ENCODE data around the gene TMEM131.

The TMEM131 gene

DNA sequence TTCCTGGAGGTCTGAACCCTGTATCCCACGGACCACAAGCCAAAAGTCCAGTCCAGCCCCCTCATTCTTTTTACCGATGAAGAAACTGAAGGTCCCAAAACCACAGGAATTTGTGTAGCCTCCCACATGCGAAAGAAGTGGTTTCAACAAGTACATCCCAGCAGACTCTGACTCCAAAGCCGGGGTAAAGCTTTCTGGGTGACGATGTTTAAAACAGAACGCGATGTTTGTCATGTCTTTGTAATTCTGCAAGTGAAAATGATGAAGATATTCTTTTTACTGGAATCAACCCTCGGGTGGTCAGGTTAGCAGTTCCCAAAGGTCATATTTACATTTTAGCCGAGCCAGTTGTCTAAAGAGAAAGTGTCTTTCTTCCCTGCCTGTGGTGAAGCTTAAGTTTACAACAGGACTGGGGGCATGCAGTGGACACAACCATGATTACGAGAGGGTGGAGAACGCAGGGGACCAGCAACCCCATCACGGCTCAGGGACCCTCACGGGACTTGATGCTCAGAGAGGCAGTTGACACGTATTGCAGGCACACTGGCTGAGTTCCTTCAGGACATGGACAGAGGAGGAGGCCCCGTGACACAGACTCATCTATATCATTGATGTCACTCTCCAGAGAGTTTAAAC lies 17.8 kb upstream of the TMEM131 start:
- Histone ChIP-seq H3K79me2 (ENCODE audit: control insufficient read depth, insufficient read depth, low read length, poor library complexity) (no peaks in the 10 kb centered on the region), H3K27ac (ENCODE audit: low read depth, low read length) (no peak overlapping the region), H3K36me3 (ENCODE audit: control insufficient read depth in 1 of 2, insufficient read depth in 2 of 2, low read length in 2 of 2) (no peaks in the 10 kb centered on the region), H3K27me3 (ENCODE audit: insufficient read depth, low read length) (no peaks in the 10 kb centered on the region), H2AFZ (ENCODE audit: insufficient read depth, low read length, poor library complexity) (no peak overlapping the region), H3K18ac (ENCODE audit: low read length) (no peak overlapping the region), H4K91ac (ENCODE audit: low read depth, low read length) (no peak overlapping the region), H3K4me2 (ENCODE audit: low read length) (no peak overlapping the region), H2BK120ac (ENCODE audit: insufficient read depth, low read length, poor library complexity) (no peak overlapping the region), H2BK5ac (ENCODE audit: low read depth, low read length, poor library complexity) (no peak overlapping the region), H3K4me1 (ENCODE audit: control insufficient read depth in 1 of 2, insufficient read depth in 2 of 2, low read length in 2 of 2) (peaks cover 0 to 2% of the 10 kb centered on the region in 2 experiments), H4K8ac (ENCODE audit: low read depth, low read length) (no peak overlapping the region), H3K23ac (ENCODE audit: low read length) (no peak overlapping the region), H3K4ac (ENCODE audit: low read depth, low read length) (no peak overlapping the region), H2AK5ac (ENCODE audit: low read length) (no peak overlapping the region), H3K4me3 (ENCODE audit: low read depth, low read length) (no peak overlapping the region), H3K14ac (ENCODE audit: low read length) (no peak overlapping the region), H3K9ac (ENCODE audit: low read length) (no peak overlapping the region), H4K12ac (ENCODE audit: low read depth, low read length) (no peak overlapping the region), H3K9me3 (ENCODE audit: insufficient read depth, low read depth, low read length) (no peaks in the 10 kb centered on the region), H2BK12ac (ENCODE audit: low read length) (no peak overlapping the region), H3K79me1 (ENCODE audit: low read length) (no peaks in the 10 kb centered on the region)
- DNase-seq = no peak
- WGBS (ENCODE audit: extremely low coverage, insufficient coverage, insufficient read length) = no CpG with 5 or more reads among the region's 15 CpGs

DNA sequence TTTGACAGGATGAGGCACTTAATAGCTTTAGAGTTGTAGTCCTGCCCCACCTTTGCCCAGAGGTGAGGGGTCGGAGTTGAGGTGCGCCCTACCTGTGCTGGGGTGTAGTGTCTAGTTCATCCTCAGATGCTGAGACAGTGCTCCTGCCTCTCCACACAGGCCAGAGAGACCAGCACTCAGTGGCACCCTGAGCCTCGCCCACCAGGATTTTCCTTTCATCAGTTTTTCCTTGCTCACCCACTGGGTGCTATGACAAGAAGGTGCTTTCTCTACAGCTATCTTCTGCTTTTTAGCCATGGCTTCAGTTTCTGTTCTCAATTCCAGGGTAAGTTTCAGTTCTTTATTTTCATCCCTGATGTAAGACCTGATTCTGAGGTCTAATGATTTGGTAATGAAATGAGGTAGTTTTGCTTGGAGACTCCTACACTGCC lies 16.8 kb upstream of the TMEM131 start:
- Histone ChIP-seq H3K79me1 (ENCODE audit: low read length) (no peaks in the 10 kb centered on the region), H2AK5ac (ENCODE audit: low read length) (no peak overlapping the region), H3K9me3 (ENCODE audit: insufficient read depth, low read depth, low read length) (no peaks in the 10 kb centered on the region), H3K4me1 (ENCODE audit: control insufficient read depth in 1 of 2, insufficient read depth in 2 of 2, low read length in 2 of 2) (peaks cover 0 to 2% of the 10 kb centered on the region in 2 experiments), H3K23ac (ENCODE audit: low read length) (no peak overlapping the region), H2AFZ (ENCODE audit: insufficient read depth, low read length, poor library complexity) (no peak overlapping the region), H3K4me2 (ENCODE audit: low read length) (no peak overlapping the region), H3K4ac (ENCODE audit: low read depth, low read length) (no peak overlapping the region), H3K27ac (ENCODE audit: low read depth, low read length) (no peak overlapping the region), H3K14ac (ENCODE audit: low read length) (no peak overlapping the region), H2BK12ac (ENCODE audit: low read length) (no peak overlapping the region), H4K12ac (ENCODE audit: low read depth, low read length) (no peak overlapping the region), H3K79me2 (ENCODE audit: control insufficient read depth, insufficient read depth, low read length, poor library complexity) (no peaks in the 10 kb centered on the region), H3K9ac (ENCODE audit: low read length) (no peak overlapping the region), H3K36me3 (ENCODE audit: control insufficient read depth in 1 of 2, insufficient read depth in 2 of 2, low read length in 2 of 2) (no peaks in the 10 kb centered on the region), H3K4me3 (ENCODE audit: low read depth, low read length) (no peak overlapping the region), H2BK5ac (ENCODE audit: low read depth, low read length, poor library complexity) (no peak overlapping the region), H4K8ac (ENCODE audit: low read depth, low read length) (no peak overlapping the region), H3K18ac (ENCODE audit: low read length) (no peak overlapping the region), H4K91ac (ENCODE audit: low read depth, low read length) (no peak overlapping the region), H3K27me3 (ENCODE audit: insufficient read depth, low read length) (no peaks in the 10 kb centered on the region), H2BK120ac (ENCODE audit: insufficient read depth, low read length, poor library complexity) (no peak overlapping the region)
- WGBS (ENCODE audit: extremely low coverage, insufficient coverage, insufficient read length) = no CpG with 5 or more reads among the region's 3 CpGs
- DNase-seq = peak; percentile 16 to 40

DNA sequence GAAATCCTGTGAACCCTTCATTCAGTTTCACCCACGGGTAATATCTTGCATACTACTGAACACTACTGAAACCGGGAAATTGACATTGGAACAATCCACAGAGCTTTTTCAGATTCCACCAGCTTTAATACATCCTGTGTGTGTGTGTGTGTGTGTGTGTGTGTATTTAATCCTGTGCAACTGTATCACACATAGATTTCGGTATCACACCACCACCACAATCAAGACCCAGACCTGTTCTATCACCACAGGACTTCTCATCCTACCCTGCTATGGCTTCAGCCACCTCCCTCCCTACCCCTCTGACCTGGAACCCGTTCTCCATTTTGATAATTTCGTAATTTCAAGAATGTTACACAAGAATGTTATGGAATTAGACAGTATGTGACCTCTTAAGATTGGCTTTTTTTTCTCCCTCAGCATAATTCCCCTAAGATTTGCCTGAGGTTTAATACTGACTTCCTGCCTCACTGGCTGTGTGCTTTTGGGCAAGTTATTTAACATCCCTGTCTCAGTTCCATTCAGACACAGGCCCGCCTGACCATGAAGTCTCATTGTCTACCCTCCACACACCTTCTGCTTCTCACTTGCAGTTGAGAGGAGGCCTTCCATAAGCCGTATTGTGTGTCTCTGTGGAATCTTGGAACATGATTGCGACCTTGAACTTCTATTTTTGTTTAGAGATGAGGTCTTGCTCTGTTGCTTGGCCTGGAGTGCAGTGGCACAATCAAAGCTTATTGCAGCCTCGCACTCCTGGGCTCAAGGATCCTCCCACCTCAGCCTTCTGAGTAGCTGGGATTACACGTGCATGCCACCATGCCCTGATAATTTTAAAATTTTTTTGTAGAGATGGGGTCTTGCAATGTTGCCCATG lies 14.4 kb upstream of the TMEM131 start:
- H3K18ac ChIP-seq (ENCODE audit: low read length) = no peak overlapping the region
- no peaks in the 10 kb centered on the region for H3K27me3 ChIP-seq (ENCODE audit: insufficient read depth, low read length)
- H3K23ac ChIP-seq (ENCODE audit: low read length) = no peak overlapping the region
- no peak overlapping the region for H3K4ac ChIP-seq (ENCODE audit: low read depth, low read length)
- no peaks in the 10 kb centered on the region for H3K79me2 ChIP-seq (ENCODE audit: control insufficient read depth, insufficient read depth, low read length, poor library complexity)
- no peaks in the 10 kb centered on the region for H3K9me3 ChIP-seq (ENCODE audit: insufficient read depth, low read depth, low read length)
- H2AFZ ChIP-seq (ENCODE audit: insufficient read depth, low read length, poor library complexity) = no peak overlapping the region
- H3K14ac ChIP-seq (ENCODE audit: low read length) = no peak overlapping the region
- H2BK120ac ChIP-seq (ENCODE audit: insufficient read depth, low read length, poor library complexity) = no peak overlapping the region
- H3K9ac ChIP-seq (ENCODE audit: low read length) = no peak overlapping the region
- H2BK12ac ChIP-seq (ENCODE audit: low read length) = no peak overlapping the region
- H4K12ac ChIP-seq (ENCODE audit: low read depth, low read length) = no peak overlapping the region
- no CpG with 5 or more reads among the region's 10 CpGs for WGBS (ENCODE audit: extremely low coverage, insufficient coverage, insufficient read length)
- H3K4me2 ChIP-seq (ENCODE audit: low read length) = no peak overlapping the region
- no peak overlapping the region for H2BK5ac ChIP-seq (ENCODE audit: low read depth, low read length, poor library complexity)
- H4K91ac ChIP-seq (ENCODE audit: low read depth, low read length) = no peak overlapping the region
- H3K36me3 ChIP-seq (ENCODE audit: control insufficient read depth in 1 of 2, insufficient read depth in 2 of 2, low read length in 2 of 2) = no peaks in the 10 kb centered on the region
- H3K4me1 ChIP-seq (ENCODE audit: control insufficient read depth in 1 of 2, insufficient read depth in 2 of 2, low read length in 2 of 2) = peaks cover 0 to 2% of the 10 kb centered on the region in 2 experiments
- DNase-seq = peak in 1 of 2 donors; percentile 33
- no peak overlapping the region for H3K27ac ChIP-seq (ENCODE audit: low read depth, low read length)
- no peak overlapping the region for H3K4me3 ChIP-seq (ENCODE audit: low read depth, low read length)
- H4K8ac ChIP-seq (ENCODE audit: low read depth, low read length) = no peak overlapping the region
- H2AK5ac ChIP-seq (ENCODE audit: low read length) = no peak overlapping the region
- H3K79me1 ChIP-seq (ENCODE audit: low read length) = no peaks in the 10 kb centered on the region

DNA sequence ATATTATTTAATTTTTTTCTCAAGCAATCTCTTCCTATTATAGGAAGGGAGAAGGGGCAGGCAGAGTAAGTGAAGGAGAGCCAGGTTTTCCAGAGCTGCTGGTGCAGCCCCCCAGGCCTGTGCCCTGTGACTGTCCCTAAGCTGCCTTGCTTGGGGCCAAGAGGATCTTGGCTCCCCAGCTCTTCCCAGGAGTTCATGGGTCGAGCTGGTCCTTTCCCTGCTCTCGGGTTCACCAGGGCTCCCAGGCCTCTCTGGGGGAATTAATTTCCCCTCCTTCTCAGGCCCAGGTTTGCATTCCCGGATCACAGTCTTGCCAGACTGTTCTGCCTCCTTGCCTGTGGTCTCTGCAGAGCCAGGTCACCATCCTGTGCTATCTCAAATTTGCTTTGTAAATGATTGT lies 12.7 kb upstream of the TMEM131 start:
- H3K4me2 ChIP-seq (ENCODE audit: low read length) = no peak overlapping the region
- H3K27me3 ChIP-seq (ENCODE audit: insufficient read depth, low read length) = no peaks in the 10 kb centered on the region
- no peak for DNase-seq
- no peak overlapping the region for H3K14ac ChIP-seq (ENCODE audit: low read length)
- H3K79me2 ChIP-seq (ENCODE audit: control insufficient read depth, insufficient read depth, low read length, poor library complexity) = no peaks in the 10 kb centered on the region
- no peak overlapping the region for H2BK120ac ChIP-seq (ENCODE audit: insufficient read depth, low read length, poor library complexity)
- peaks cover 0 to 2% of the 10 kb centered on the region in 2 experiments for H3K4me1 ChIP-seq (ENCODE audit: control insufficient read depth in 1 of 2, insufficient read depth in 2 of 2, low read length in 2 of 2)
- no peak overlapping the region for H3K18ac ChIP-seq (ENCODE audit: low read length)
- no peak overlapping the region for H2BK5ac ChIP-seq (ENCODE audit: low read depth, low read length, poor library complexity)
- H3K4me3 ChIP-seq (ENCODE audit: low read depth, low read length) = no peak overlapping the region
- H3K4ac ChIP-seq (ENCODE audit: low read depth, low read length) = no peak overlapping the region
- H2AFZ ChIP-seq (ENCODE audit: insufficient read depth, low read length, poor library complexity) = no peak overlapping the region
- H4K91ac ChIP-seq (ENCODE audit: low read depth, low read length) = no peak overlapping the region
- no peaks in the 10 kb centered on the region for H3K36me3 ChIP-seq (ENCODE audit: control insufficient read depth in 1 of 2, insufficient read depth in 2 of 2, low read length in 2 of 2)
- H2BK12ac ChIP-seq (ENCODE audit: low read length) = no peak overlapping the region
- no peak overlapping the region for H3K23ac ChIP-seq (ENCODE audit: low read length)
- no peak overlapping the region for H4K8ac ChIP-seq (ENCODE audit: low read depth, low read length)
- H4K12ac ChIP-seq (ENCODE audit: low read depth, low read length) = no peak overlapping the region
- no peak overlapping the region for H2AK5ac ChIP-seq (ENCODE audit: low read length)
- H3K9me3 ChIP-seq (ENCODE audit: insufficient read depth, low read depth, low read length) = no peaks in the 10 kb centered on the region
- no peak overlapping the region for H3K9ac ChIP-seq (ENCODE audit: low read length)
- H3K79me1 ChIP-seq (ENCODE audit: low read length) = no peaks in the 10 kb centered on the region
- no CpG with 5 or more reads among the region's 3 CpGs for WGBS (ENCODE audit: extremely low coverage, insufficient coverage, insufficient read length)
- H3K27ac ChIP-seq (ENCODE audit: low read depth, low read length) = no peak overlapping the region
